GM12872 (cell line): Measurements from ENCODE around the gene CPSF3.

Experiments
- CTCF ChIP-seq: IDR thresholded peaks from 3 replicates; pipeline ENCODE4 v1.5.1; 2011; ENCODE audit warnings: low read depth, mild to moderate bottlenecking, low read length, moderate library complexity; ENCODE audit not compliant: insufficient read depth

The CPSF3 gene

GRCh38 chr2:9518163-9518562, 94.7 kb downstream of the CPSF3 start:
- no peak for TF ChIP-seq CTCF

- no peak for TF ChIP-seq CTCF
These were observed 95.3 kb downstream of the CPSF3 start for GRCh38 chr2:9518780-9519179.

- TF ChIP-seq CTCF: no peak
These were observed 95.8 kb downstream of the CPSF3 start for GRCh38 chr2:9519250-9519649.
